ENCODE results near the gene TNFRSF8. TPM values are rescaled to one million over a fixed set of nuclear protein-coding genes. Genes with fewer than 3 reads are reported as not detected.

The TNFRSF8 gene
- total and polyA plus RNA-seq, 9 of the 15 experiments (the other 6 are each of a cell fraction or from before 2014, with no cell fraction given): 3.5 to 38.4 (median 17.1) TPM

- TF ChIP-seq ZBTB2 (IDR thresholded peaks at IDR 0.05) (no peak; the same call in 1 of the 2 replicates), U2AF1 (optimal IDR thresholded peaks at IDR 0.05; ENCODE audit: low read depth, low read length) (no peak), ZNF3 (CRISPR knock-in tag; IDR thresholded peaks at IDR 0.05) (no peak), KLF6 (CRISPR knock-in tag; IDR thresholded peaks at IDR 0.05; ENCODE audit: borderline replicate concordance) (no peak), STAT5B (CRISPR knock-in tag; IDR thresholded peaks at IDR 0.05) (no peak), ZNF512 (tag; IDR thresholded peaks at IDR 0.05) (no peak), BMI1 (IDR thresholded peaks at IDR 0.05; ENCODE audit: low read length) (no peak), NCOA2 (IDR thresholded peaks at IDR 0.05; ENCODE audit: partially characterized antibody in 2 of 2) (no peak)
- TF ChIP-seq, protein P1, sequence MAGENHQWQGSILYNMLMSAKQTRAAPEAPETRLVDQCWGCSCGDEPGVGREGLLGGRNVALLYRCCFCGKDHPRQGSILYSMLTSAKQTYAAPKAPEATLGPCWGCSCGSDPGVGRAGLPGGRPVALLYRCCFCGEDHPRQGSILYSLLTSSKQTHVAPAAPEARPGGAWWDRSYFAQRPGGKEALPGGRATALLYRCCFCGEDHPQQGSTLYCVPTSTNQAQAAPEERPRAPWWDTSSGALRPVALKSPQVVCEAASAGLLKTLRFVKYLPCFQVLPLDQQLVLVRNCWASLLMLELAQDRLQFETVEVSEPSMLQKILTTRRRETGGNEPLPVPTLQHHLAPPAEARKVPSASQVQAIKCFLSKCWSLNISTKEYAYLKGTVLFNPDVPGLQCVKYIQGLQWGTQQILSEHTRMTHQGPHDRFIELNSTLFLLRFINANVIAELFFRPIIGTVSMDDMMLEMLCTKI (IDR thresholded peaks at IDR 0.05; ENCODE audit: partially characterized antibody): no peak
- TF ChIP-seq, protein P2, sequence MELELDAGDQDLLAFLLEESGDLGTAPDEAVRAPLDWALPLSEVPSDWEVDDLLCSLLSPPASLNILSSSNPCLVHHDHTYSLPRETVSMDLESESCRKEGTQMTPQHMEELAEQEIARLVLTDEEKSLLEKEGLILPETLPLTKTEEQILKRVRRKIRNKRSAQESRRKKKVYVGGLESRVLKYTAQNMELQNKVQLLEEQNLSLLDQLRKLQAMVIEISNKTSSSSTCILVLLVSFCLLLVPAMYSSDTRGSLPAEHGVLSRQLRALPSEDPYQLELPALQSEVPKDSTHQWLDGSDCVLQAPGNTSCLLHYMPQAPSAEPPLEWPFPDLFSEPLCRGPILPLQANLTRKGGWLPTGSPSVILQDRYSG (tag; conservative IDR thresholded peaks at IDR 0.05; ENCODE audit: low read depth): no peak
- TF ChIP-seq, protein P3, sequence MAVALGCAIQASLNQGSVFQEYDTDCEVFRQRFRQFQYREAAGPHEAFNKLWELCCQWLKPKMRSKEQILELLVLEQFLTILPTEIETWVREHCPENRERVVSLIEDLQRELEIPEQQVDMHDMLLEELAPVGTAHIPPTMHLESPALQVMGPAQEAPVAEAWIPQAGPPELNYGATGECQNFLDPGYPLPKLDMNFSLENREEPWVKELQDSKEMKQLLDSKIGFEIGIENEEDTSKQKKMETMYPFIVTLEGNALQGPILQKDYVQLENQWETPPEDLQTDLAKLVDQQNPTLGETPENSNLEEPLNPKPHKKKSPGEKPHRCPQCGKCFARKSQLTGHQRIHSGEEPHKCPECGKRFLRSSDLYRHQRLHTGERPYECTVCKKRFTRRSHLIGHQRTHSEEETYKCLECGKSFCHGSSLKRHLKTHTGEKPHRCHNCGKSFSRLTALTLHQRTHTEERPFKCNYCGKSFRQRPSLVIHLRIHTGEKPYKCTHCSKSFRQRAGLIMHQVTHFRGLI (CRISPR knock-in tag; IDR thresholded peaks at IDR 0.05): no peak
Observed at GRCh38 chr1:12052008-12052573, 11.0 kb upstream of the TNFRSF8 start (continued).
